GM21390 (cell line): Measurements from ENCODE around the gene PGGHG.

Experiments
- ATAC-seq: cut with Tn5 transposase; IDR thresholded peaks from one replicate; pipeline ENCODE4 v1.9.1; 2021; ENCODE audit not compliant: unreplicated experiment

The PGGHG gene

DNA sequence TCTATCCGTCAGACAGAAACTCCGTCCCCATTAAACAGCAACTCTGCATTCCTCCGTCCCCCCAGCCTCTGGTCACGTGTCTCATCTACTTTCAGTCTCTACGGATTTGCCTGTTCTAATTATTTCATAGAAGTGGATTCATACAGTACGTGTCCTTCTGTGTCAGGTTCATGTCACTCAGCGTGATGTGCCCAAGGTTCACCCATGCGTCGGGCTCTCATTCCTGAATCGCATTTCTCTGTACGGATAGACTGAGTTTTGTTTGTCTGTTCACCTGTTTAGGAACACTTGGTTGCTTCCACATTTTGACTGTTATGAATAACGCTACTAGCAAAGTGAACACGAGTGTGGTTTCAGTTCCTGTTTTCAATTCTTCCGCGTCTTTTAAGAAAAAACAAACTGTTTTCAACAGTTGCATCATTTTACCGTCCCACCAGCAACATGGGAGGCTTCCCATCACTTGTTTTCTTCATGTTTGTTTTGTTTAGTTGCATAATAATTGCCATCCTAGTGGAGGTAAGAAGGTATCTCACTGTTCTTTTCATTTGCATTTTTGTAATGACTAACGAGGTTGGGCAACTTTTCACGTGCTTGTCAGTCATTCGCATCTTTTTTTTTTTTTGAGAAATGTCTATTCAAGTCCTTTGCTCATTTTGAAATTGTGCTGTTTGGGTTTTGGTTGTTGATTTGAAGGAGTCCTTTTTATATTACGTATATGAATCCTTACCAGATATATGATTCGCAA is 19.6 kb upstream of the PGGHG start:
- peak; percentile 73 for ATAC-seq

DNA sequence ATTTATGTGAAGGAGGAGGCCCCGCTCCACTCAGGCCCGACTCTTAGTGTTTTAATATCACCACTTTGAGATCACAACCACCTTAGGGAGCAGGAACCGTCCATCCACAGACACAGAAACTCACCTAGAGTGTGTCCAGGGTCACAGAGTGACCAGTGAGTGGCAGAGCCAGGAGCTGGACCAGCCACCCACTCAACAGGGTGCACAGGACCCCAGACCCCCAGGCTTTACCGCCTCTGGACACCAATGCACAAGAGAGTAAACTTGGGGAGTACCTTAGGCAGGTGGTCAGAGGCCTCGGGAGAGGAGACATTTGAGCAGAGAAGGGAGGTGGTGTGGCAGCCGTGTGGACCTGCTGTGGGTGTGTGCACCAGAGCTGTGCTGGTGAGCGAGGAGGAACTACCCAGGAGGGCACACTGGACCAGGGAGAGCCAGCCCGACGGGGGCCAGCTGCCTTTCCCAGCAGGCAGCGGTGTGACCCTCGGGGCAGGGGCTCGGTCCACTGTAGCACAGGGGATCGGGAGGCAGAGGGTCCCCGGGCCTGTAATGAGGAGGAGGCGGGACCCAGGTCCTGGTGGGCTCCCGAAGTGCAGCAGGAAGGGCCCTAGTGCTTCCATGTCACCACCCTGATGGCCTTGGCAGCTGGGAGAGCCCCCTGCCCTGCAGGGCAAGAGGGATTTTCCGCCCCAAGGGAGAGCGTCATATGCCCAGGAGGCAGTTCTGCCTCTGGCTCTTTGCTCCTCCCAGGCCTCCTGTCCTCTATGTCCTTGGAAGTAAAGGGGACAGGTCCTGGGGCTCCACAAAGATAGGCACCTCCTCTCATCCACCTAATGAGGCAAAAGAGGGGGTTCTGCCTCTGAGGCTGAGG is 18.2 kb upstream of the PGGHG start:
- ATAC-seq = no peak

DNA sequence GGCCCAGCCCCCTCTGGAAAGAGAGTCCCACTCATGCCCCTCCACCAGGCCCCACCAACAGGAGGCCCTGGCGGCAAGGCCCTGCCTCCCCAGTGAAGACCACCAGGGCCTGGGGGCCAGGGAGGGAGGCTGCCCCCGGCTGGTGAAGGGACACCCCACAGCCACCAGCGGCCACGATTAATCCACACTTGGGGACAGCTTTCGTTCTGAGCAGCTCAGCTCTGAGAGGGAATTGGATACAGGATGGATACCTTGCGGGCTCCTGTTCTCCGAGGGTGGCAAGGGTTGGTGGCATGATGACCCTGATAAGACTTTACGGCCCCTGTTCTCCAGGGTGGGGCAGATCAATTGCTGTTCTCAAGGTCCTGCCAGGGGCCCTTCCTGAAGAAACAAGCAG is 17.6 kb upstream of the PGGHG start:
- ATAC-seq = no peak

DNA sequence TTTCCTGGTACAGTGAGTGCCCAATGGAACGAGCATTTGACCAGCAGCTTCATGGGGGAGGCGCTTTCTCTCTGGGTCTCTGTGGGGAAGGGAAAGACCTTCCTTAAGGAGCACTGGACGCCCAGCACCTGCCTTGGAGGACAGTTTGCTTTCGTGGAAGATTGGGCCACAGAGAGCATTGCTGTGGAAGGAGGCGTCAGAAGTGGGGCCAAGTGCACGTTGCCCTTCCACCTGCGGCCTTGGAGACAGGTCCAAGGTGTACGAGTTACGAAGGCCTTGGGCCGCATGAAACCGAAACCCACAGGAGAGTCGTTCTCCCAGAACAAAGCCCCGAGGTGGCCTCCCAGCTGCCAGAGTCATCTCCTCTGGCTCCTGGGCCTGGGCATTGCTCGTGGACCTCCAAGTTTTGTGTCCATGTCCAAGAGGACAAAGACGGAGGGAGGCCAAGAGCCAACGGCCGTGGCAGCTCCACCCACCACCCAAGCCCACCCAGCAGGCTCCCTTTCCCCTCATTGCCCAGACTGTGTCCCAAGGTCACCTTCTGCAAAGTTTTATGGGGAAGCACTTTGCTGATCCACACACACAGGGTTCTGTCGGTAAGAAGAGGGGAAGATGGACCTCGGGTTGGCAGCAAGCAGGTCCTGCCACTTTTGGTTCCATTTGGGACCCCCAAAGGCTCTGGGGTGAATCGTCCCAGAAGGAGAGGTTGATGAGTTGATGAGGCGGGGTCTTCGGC is 16.6 kb upstream of the PGGHG start:
- ATAC-seq = no peak

DNA sequence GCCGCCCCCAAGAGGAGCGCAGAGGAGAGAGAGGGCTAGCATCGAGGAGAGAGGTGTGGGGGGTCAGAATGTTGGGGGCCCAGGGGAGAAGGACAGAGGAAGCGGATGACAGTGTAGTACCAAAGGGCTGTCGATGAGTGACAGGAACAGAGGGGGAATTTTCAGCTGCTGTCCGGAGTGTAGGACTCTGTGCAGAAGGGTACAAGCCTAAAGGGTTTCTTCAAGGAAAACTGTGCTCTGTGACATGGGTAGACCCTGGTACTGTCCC is 16.1 kb upstream of the PGGHG start:
- ATAC-seq = no peak

DNA sequence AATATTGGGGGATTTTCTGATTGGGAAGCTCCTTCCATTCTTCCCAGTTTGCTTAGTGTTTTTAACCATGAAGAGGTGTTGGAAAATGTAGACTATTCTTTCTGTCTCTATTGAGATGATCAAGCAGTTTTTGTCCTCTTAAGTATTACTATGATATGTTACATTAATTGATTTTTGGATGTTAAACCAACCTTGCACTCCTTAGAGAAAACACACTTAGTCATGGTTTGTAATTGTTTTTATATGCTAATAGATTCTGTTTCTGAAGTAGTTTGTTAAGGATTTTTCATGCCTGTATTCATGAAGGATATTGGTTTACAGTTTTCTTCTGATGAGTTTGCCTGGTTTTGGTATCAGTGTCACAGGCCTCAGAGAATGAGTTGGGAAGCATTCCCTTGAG is 12.7 kb upstream of the PGGHG start:
- ATAC-seq = no peak

DNA sequence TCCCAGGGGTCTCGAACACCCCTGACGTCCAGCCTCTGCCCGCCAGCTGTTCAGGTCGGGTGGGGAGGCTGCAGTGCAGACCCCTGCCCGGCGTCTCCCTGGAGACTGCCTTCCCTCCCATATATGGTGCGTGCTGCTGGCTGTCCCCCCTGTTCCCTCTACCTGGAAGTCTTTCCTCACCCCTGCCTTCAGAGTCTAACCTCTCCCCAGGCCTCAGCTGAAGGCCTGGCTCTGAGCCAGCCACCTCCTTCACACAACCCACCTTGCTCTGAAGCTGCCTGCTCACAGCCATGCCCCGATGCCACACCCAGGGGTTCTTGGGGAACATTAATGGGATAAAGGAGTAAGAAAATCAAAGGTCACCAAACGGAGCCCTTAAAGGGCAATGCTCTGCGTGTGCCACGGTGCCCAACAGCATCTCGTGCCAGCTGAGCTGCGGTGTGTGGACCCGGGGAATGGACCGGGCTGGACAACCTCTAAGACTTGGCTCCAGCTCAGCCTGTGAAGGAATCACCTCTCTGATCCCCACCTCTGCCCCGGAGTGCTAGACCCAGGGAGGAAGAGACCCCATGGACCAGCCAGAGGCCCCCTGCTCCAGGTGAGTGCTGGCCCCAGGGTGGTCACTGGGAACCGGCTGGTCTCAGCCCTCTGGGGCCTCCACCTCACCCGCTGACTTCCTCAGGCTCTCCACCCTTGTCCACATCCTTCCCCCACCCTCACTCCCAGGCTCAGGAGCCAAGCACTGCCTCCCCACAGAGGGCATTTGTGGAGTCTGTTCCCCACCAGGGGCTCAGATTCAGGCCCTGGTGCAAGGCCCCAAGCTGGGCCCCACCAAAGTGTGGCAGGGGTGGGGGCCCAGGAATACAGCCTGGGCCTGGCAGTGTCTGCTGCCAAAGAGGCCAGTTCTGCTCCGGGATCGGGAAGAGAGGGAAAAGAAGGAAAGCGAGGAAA is 10.7 kb upstream of the PGGHG start, which contains the start of gene NLRP6:
TSS of gene NLRP6 (plus strand) at position 407 of the 951 bp plus-strand sequence. CDS start at position 570, 163 bp downstream.
- ATAC-seq = no peak

DNA sequence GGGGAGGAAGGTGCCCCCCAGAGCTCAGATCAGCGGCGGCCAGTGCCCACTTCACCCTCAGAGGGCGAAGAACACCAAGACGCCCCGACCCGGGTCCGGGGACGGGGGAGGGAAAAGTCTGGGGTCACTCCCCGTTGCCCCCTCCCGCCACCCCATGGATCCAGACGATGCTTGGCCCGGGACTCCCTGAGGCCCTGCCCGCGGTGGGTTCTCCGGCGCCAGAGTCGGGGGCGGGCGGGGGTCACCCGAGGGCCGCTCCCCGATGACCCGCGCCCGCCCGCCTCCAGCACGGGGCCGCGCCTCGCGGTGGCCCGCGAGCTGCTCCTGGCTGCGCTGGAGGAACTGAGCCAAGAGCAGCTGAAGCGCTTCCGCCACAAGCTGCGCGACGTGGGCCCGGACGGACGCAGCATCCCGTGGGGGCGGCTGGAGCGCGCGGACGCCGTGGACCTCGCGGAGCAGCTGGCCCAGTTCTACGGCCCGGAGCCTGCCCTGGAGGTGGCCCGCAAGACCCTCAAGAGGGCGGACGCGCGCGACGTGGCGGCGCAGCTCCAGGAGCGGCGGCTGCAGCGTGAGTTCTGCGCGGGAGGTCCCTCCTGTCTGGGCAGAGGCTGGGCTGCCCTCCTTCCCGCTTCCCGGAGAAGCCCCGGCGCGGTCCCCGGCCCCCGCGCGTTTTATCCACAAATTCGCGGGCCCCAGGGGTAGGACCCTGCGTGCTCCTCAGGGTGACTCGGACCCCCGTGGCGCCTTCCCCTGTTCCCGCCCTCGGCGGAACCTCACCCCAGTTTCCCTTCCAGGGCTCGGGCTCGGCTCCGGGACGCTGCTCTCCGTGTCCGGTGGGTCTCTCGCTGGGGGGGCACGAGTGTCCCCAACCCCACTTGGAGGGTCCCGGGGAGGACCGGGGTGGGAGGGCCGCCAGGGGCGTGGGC is 9.6 kb upstream of the PGGHG start:
- no peak for ATAC-seq

DNA sequence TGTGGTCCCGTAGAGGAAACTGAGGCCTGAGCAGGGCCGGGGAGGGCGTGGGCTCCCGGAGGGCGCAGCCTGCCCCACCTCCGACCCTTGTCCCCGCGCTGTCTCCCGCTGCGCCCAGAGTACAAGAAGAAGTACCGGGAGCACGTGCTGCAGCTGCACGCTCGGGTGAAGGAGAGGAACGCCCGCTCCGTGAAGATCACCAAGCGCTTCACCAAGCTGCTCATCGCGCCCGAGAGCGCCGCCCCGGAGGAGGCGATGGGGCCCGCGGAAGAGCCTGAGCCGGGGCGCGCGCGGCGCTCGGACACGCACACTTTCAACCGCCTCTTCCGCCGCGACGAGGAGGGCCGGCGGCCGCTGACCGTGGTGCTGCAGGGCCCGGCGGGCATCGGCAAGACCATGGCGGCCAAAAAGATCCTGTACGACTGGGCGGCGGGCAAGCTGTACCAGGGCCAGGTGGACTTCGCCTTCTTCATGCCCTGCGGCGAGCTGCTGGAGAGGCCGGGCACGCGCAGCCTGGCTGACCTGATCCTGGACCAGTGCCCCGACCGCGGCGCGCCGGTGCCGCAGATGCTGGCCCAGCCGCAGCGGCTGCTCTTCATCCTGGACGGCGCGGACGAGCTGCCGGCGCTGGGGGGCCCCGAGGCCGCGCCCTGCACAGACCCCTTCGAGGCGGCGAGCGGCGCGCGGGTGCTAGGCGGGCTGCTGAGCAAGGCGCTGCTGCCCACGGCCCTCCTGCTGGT is 8.8 kb upstream of the PGGHG start:
- ATAC-seq = no peak

DNA sequence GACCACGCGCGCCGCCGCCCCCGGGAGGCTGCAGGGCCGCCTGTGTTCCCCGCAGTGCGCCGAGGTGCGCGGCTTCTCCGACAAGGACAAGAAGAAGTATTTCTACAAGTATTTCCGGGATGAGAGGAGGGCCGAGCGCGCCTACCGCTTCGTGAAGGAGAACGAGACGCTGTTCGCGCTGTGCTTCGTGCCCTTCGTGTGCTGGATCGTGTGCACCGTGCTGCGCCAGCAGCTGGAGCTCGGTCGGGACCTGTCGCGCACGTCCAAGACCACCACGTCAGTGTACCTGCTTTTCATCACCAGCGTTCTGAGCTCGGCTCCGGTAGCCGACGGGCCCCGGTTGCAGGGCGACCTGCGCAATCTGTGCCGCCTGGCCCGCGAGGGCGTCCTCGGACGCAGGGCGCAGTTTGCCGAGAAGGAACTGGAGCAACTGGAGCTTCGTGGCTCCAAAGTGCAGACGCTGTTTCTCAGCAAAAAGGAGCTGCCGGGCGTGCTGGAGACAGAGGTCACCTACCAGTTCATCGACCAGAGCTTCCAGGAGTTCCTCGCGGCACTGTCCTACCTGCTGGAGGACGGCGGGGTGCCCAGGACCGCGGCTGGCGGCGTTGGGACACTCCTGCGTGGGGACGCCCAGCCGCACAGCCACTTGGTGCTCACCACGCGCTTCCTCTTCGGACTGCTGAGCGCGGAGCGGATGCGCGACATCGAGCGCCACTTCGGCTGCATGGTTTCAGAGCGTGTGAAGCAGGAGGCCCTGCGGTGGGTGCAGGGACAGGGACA is 8.0 kb upstream of the PGGHG start:
- no peak for ATAC-seq

DNA sequence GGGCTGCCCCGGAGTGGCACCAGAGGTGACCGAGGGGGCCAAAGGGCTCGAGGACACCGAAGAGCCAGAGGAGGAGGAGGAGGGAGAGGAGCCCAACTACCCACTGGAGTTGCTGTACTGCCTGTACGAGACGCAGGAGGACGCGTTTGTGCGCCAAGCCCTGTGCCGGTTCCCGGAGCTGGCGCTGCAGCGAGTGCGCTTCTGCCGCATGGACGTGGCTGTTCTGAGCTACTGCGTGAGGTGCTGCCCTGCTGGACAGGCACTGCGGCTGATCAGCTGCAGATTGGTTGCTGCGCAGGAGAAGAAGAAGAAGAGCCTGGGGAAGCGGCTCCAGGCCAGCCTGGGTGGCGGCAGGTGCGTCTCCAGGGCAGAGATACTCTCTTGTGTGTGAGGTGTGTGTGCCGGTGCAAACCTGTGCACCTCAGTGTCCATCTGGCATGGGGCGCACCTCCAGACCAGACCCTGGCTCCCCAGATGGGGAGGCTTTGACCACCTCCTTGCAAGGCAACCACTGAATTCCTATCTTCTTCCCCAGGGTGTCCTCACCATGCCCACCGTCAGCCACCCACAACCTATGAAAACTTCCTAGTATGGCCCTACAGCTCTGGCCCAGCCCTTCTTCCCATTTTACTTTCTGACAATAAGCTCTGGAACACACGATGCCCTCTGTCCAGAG is 7.3 kb upstream of the PGGHG start:
- ATAC-seq = no peak

DNA sequence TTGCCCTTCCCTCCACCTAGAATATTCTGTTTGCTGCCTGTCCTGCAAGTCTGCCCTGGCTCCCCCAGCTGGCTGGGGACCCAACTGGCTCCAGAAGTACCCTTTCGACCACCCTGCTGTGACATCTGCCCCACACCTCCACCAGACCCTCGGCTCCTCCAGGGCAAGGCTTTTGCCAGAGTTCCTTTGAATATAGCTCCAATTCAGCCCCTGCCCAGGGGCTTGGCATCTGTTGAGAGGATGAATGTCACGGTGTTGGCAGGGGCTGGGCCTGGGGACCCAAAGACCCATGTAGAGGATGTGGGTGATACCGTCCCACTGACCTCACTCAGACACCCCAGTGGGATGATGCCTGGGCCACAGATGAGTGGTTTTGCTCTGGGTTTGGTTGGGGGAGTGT is 6.8 kb upstream of the PGGHG start:
- no peak for ATAC-seq

DNA sequence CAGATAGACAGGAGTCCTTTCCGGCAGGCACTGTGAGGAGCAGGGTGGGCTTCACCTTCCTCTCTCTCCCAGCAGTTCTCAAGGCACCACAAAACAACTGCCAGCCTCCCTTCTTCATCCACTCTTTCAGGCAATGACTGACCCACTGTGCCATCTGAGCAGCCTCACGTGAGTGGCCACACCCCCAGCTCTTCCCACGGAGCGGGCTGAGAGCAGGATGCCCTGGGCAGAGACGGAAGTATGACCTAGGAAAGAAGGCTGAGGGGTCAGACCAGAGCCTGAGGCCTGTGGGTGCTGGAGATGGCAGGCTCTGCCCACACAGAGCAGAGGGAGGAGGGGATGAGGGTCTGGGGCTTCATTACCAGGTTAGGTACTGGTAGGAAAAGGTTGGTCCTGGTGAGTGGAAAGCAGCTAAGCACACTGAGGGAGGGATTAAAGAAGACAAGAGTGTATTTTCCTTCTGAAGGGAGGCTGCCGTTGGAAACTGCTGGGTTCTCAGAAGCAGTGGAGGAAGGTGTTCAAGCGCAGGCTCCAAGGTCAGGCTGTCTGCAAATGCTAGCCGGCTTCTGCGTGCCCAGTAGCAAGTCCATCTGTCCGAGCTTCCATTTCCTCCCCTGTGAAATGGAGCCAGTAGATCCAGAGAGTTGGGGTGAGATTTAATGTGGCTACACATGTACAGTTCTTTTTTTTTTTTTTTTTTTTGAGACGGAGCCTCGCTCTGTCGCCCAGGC is 6.1 kb upstream of the PGGHG start:
- no peak for ATAC-seq

DNA sequence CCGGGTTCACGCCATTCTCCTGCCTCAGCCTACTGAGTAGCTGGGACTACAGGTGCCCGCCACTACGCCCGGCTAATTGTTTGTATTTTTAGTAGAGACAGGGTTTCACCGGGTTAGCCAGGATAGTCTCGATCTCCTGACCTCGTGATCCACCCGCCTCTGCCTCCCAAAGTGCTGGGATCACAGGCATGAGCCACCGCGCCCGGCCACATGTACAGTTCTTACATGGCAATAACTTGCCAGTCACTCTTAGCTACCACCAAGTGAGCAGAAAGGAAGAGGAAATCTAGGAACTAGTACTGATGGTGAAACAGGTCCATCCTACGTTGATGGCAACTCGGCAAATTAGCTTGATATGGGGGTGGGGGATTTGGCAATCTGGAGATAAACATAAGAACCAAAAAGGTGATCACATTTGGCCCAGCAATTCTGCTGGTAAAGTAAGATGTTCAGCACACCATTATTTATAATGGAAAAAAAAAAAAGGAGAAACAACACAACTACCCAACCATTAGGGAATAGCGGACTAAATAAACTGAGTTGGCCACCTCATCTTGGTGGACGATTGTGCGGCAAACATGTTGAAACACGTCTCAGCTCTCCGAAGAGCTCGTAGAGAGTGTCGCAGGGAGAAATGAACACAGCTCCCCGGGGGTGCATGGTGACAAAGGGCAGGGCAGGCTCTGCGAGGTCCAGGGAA is 5.4 kb upstream of the PGGHG start:
- ATAC-seq = no peak

DNA sequence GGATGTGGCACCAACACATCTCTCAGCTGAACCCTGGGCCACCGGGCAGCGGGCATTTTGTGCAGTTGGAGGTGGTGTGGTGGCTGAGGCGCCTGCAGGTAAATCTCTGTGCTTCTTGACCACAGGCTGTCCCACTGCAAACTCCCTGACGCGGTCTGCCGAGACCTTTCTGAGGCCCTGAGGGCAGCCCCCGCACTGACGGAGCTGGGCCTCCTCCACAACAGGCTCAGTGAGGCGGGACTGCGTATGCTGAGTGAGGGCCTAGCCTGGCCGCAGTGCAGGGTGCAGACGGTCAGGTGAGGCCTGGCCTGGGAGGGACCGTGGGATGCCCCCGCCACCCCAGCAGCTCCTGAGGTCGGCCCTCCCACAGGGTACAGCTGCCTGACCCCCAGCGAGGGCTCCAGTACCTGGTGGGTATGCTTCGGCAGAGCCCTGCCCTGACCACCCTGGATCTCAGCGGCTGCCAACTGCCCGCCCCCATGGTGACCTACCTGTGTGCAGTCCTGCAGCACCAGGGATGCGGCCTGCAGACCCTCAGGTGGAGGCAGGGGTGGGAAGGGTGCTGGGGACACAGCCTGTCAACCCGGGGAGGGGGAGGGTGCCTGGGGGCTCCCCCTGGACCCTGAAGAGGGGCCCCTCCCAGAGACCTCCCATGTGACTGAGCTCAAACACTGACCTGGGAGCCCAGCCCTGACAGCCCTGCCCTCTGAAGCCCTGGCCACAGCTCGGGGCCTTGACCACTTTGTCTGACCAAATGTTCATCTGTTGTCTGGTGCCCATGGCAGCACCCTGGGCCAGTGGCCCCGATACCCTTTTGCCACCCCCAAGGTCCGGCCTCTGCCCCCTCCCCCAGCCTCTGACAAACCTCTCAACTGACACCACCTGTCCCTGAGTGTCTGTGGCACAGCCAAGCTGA is 4.6 kb upstream of the PGGHG start:
- ATAC-seq = no peak
